ENCODE results near the gene KCTD7.

DNA sequence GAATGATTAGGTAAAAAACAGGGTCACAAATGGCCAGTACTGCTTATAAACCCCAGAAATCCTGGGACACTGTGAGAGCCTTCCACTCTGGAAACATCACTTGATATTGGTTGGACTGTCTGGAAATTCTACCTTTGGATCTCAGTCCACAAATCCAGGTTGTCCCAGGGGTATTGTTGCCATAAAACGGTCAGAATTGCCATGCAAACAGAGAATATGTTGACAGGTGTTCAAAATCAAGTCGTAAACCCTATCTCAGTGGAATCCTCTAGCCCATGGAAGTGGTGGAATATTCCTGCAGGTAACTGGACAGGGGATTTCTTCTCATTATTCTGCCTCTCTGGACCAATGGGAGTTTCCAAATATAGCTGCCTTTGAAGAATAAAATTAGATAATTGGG, 31.2 kb upstream of the KCTD7 start:
- TF ChIP-seq, protein P1, sequence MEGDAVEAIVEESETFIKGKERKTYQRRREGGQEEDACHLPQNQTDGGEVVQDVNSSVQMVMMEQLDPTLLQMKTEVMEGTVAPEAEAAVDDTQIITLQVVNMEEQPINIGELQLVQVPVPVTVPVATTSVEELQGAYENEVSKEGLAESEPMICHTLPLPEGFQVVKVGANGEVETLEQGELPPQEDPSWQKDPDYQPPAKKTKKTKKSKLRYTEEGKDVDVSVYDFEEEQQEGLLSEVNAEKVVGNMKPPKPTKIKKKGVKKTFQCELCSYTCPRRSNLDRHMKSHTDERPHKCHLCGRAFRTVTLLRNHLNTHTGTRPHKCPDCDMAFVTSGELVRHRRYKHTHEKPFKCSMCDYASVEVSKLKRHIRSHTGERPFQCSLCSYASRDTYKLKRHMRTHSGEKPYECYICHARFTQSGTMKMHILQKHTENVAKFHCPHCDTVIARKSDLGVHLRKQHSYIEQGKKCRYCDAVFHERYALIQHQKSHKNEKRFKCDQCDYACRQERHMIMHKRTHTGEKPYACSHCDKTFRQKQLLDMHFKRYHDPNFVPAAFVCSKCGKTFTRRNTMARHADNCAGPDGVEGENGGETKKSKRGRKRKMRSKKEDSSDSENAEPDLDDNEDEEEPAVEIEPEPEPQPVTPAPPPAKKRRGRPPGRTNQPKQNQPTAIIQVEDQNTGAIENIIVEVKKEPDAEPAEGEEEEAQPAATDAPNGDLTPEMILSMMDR (conservative IDR thresholded peaks at IDR 0.05; ENCODE audit: low read length), result no peak
- TF ChIP-seq EZH2phosphoT487 (IDR thresholded peaks at IDR 0.05; ENCODE audit: borderline replicate concordance), result no peak

Measured in Loucy (cell line).